Spleen (tissue), 11 donors: Measurements from ENCODE around the gene CCDC138. TPM values are rescaled to one million over a fixed set of nuclear protein-coding genes. Genes with fewer than 3 reads are reported as not detected.

Experiments
- DNase-seq: peaks from one replicate; pipeline ENCODE4 v3.0.0-alpha.2; 2020
- H3K27ac ChIP-seq, 8 donors: fragments of 200-600 bp; sonication (generic) in 7 of 8; 1 replicate in 4 of 8; 2 replicates in 4 of 8; pipeline versions ENCODE4 v1.5.0 to v1.8.0; 2016 to 2021; ENCODE audit warnings: inconsistent platforms in 4 of 8, mild to moderate bottlenecking in 4 of 8, moderate library complexity in 1 of 8
- H3K27me3 ChIP-seq, 7 donors: fragments of 200-600 bp; sonication (generic) in 6 of 7; replicated peaks in 1 of 7; 1 replicate in 4 of 7; 2 replicates in 3 of 7; pipeline versions ENCODE4 v1.5.0 to v1.8.0; 2016 to 2021; ENCODE audit warnings: inconsistent platforms in 3 of 7, mild to moderate bottlenecking in 1 of 7
- H3K36me3 ChIP-seq, 6 donors: fragments of 200-600 bp; sonication (generic) in 5 of 6; 1 replicate in 4 of 6; 2 replicates in 2 of 6; pipeline versions ENCODE4 v1.5.0 to v1.8.0; 2016 to 2021; ENCODE audit warnings: inconsistent platforms in 2 of 6
- H3K4me1 ChIP-seq, 6 donors: fragments of 200-600 bp; sonication (generic) in 5 of 6; 1 replicate in 3 of 6; 2 replicates in 3 of 6; pipeline versions ENCODE4 v1.5.0 to v1.8.0; 2016 to 2021; ENCODE audit warnings: inconsistent platforms in 3 of 6
- H3K4me3 ChIP-seq, 8 donors: fragments of 200-600 bp; sonication (generic) in 7 of 8; 1 replicate in 4 of 8; 2 replicates in 4 of 8; pipeline versions ENCODE4 v1.5.0 to v1.8.0; 2016 to 2021; ENCODE audit warnings: inconsistent platforms in 4 of 8, mild to moderate bottlenecking in 4 of 8, moderate library complexity in 2 of 8
- H3K9me3 ChIP-seq, 8 donors: fragments of 200-600 bp; sonication (generic) in 7 of 8; 1 replicate in 4 of 8; 2 replicates in 4 of 8; pipeline versions ENCODE4 v1.5.0 to v1.8.0; 2016 to 2021; ENCODE audit warnings: inconsistent platforms in 4 of 8
- CTCF ChIP-seq, 11 experiments: fragments of 200-600 bp in 7 of 11; fragments of 450-650 bp in 4 of 11; sonication (generic) in 4 of 11; IDR thresholded peaks in 8 of 11; conservative IDR thresholded peaks in 3 of 11; 1 replicate in 7 of 11; 2 replicates in 4 of 11; pipeline versions ENCODE4 v1.4.0 to v1.8.0; 2016 to 2021; ENCODE audit warnings: antibody characterized with exemption in 11 of 11, inconsistent platforms in 4 of 11, mild to moderate bottlenecking in 1 of 11
- POLR2A ChIP-seq, 3 donors: fragments of 450-650 bp; IDR thresholded peaks; one replicate each; pipeline ENCODE4 v1.5.1; 2017; ENCODE audit warnings: antibody characterized with exemption in 3 of 3, mild to moderate bottlenecking in 1 of 3
- POLR2AphosphoS5 ChIP-seq, 3 donors: sonication (generic); formaldehyde crosslinking; IDR thresholded peaks; one replicate each; pipeline ENCODE4 v1.5.1; 2017; ENCODE audit warnings: antibody characterized with exemption in 3 of 3
- WGBS, 5 donors: extraction: QIAGEN DNeasy Blood & Tissue Kit in 3 of 5; methylation state at CpG; one replicate each; pipeline versions ENCODE4 v1.1.5 to v1.1.7; 2013 to 2018; 5-methylcytosine and 5-hydroxymethylcytosine counted together
- intact Hi-C: fragments of 100-400 bp; cut with DNase I; formaldehyde crosslinking; loops from one replicate; pipeline ENCODE4 v1.15.0; 2023; ENCODE audit warnings: low total_unique reads
- polyA plus RNA-seq, 3 donors: library from polyadenylated mRNA; stranded (reverse); fragments of 200-250 nt; gene quantifications; one replicate each; pipeline ENCODE4 v1.2.1, GENCODE V29; 2013
- total RNA-seq, 7 donors: library from RNA; depleted of rRNA in 3 of 7; stranded (reverse); fragments of >200 nt in 3 of 7; fragmentation: NEBNext Ultra II Directional in 4 of 7; extraction: Animal tissue kit (Norgen Biotek cat#: 25700) in 4 of 7; gene quantifications; one replicate each; pipeline versions ENCODE4 v1.1.0 to v1.2.1, GENCODE V29; 2016 to 2021
- donor health status: healthy with polysubstance abuse.
- donor health status: DM: no; HTN: no; CAD: no; lungs with moderate emphysema.
- donor health status: DM: no; HTN: no; CAD: no.
- donor health status: Bipolar disorder and iron deficiency.
- donor health status: healthy.
- donor health status: DM: no; HTN: no; CAD: no.
- donor health status: DM: yes; HTN: yes; CAD: no.

CCDC138 gene
- total and polyA plus RNA-seq, 10 donors: 2.0 to 10.5 (median 4.2) TPM

GRCh38 chr2:108805032-108805431 lies 18.5 kb downstream of the CCDC138 start:
- Histone ChIP-seq H3K27me3 (no peaks in the 10 kb centered on the region), H3K4me3 (no peak overlapping the region), H3K36me3 (peaks cover 0 to 67% (median 14%) of the 10 kb centered on the region in 6 donors), H3K9me3 (peaks cover 0 to 15% (median 12%) of the 10 kb centered on the region in 8 donors), H3K4me1 (no peaks in the 10 kb centered on the region), H3K27ac (no peak overlapping the region)
- 92 to 97% (median 95%) methylated on average over 1 of the region's 1 CpG for WGBS, 5 donors
- no peak for DNase-seq
- intact Hi-C loops: no loop called here
- TF ChIP-seq CTCF (IDR thresholded peaks at IDR 0.05 in 8 of 11, conservative IDR thresholded peaks at IDR 0.05 in 3 of 11) (no peak), POLR2A (IDR thresholded peaks at IDR 0.05) (no peak), POLR2AphosphoS5 (IDR thresholded peaks at IDR 0.05) (no peak)

- WGBS, 5 donors: 74 to 93% (median 84%) methylated on average over 1 of the region's 1 CpG
- TF ChIP-seq POLR2A (IDR thresholded peaks at IDR 0.05) (no peak), CTCF (IDR thresholded peaks at IDR 0.05 in 8 of 11, conservative IDR thresholded peaks at IDR 0.05 in 3 of 11) (no peak), POLR2AphosphoS5 (IDR thresholded peaks at IDR 0.05) (no peak)
- Histone ChIP-seq H3K9me3 (peaks cover 0 to 23% (median 17%) of the 10 kb centered on the region in 8 donors), H3K27me3 (no peaks in the 10 kb centered on the region), H3K27ac (no peak overlapping the region), H3K4me3 (no peak overlapping the region), H3K4me1 (no peaks in the 10 kb centered on the region), H3K36me3 (peaks cover 0 to 71% (median 14%) of the 10 kb centered on the region in 6 donors)
- DNase-seq: no peak
- intact Hi-C loops: no loop called here
Observed at GRCh38 chr2:108805782-108806181, 19.2 kb downstream of the CCDC138 start.

GRCh38 chr2:108806371-108807113 lies 20.0 kb downstream of the CCDC138 start:
- Histone ChIP-seq H3K9me3 (peaks cover 0 to 23% (median 17%) of the 10 kb centered on the region in 8 donors), H3K27me3 (no peaks in the 10 kb centered on the region), H3K36me3 (peaks cover 0 to 71% (median 14%) of the 10 kb centered on the region in 6 donors), H3K4me1 (no peaks in the 10 kb centered on the region), H3K27ac (no peak overlapping the region), H3K4me3 (no peak overlapping the region)
- TF ChIP-seq POLR2A (IDR thresholded peaks at IDR 0.05) (no peak), POLR2AphosphoS5 (IDR thresholded peaks at IDR 0.05) (no peak), CTCF (IDR thresholded peaks at IDR 0.05 in 8 of 11, conservative IDR thresholded peaks at IDR 0.05 in 3 of 11) (no peak)
- no peak for DNase-seq
- intact Hi-C loops: no loop called here
- WGBS, 5 donors: 89 to 96% (median 94%) methylated on average over 6 of the region's 6 CpGs

- H3K27ac ChIP-seq: no peak overlapping the region
- H3K4me3 ChIP-seq: no peak overlapping the region
- H3K36me3 ChIP-seq: peaks cover 0 to 77% (median 15%) of the 10 kb centered on the region in 6 donors
- TF ChIP-seq CTCF (IDR thresholded peaks at IDR 0.05 in 8 of 11, conservative IDR thresholded peaks at IDR 0.05 in 3 of 11) (no peak), POLR2AphosphoS5 (IDR thresholded peaks at IDR 0.05) (no peak), POLR2A (IDR thresholded peaks at IDR 0.05) (no peak)
- DNase-seq: no peak
- intact Hi-C loops: no loop called here
- no peaks in the 10 kb centered on the region for H3K27me3 ChIP-seq
- H3K9me3 ChIP-seq: peaks cover 0 to 23% (median 17%) of the 10 kb centered on the region in 8 donors
- H3K4me1 ChIP-seq: no peaks in the 10 kb centered on the region
- 94 to 100% (median 98%) methylated on average over 3 of the region's 3 CpGs for WGBS, 5 donors
Observed at GRCh38 chr2:108809936-108810335, 23.4 kb downstream of the CCDC138 start.
